ENCODE results near the gene CROCC2.

GRCh38 chr2:240965296-240965904, 59.3 kb downstream of the CROCC2 start:
- no peak for TF ChIP-seq CTCF (IDR thresholded peaks at IDR 0.05)
- TF ChIP-seq POLR2A (IDR thresholded peaks at IDR 0.05), result no peak

All from lower leg skin (tissue), 3 donors.